OCI-LY1 (cell line): ENCODE data around the gene RALGAPB.

Source experiments
- CTCF ChIP-seq: fragments of 200-600 bp; sonication (generic), shearing (Covaris generic); IDR thresholded peaks from 2 replicates; pipeline ENCODE4 v1.5.1; 2017; ENCODE audit warnings: mild to moderate bottlenecking, antibody characterized with exemption, low read length, moderate library complexity, mixed read lengths
- EZH2 ChIP-seq: fragments of 200-600 bp; sonication (generic), shearing (Covaris generic); IDR thresholded peaks from 2 replicates; pipeline ENCODE4 v1.8.0; 2017; ENCODE audit warnings: borderline replicate concordance, mixed run types, mild to moderate bottlenecking, antibody characterized with exemption, low read length, moderate library complexity, mixed read lengths

GRCh38 chr20:38429301-38429700 is 43.3 kb upstream of the RALGAPB start:
- TF ChIP-seq CTCF (no peak), EZH2 (no peak)
